GM19452 (cell line): ENCODE results near the gene NGFR.

ENCODE experiments used
- ATAC-seq: cut with Tn5 transposase; IDR thresholded peaks from one replicate; pipeline ENCODE4 v1.9.1; 2021; ENCODE audit not compliant: unreplicated experiment

The NGFR gene

GRCh38 chr17:49469831-49470810 lies 25.0 kb upstream of the NGFR start:
- ATAC-seq, result no peak

- no peak for ATAC-seq
Observed at GRCh38 chr17:49471089-49471683, 23.9 kb upstream of the NGFR start.

DNA sequence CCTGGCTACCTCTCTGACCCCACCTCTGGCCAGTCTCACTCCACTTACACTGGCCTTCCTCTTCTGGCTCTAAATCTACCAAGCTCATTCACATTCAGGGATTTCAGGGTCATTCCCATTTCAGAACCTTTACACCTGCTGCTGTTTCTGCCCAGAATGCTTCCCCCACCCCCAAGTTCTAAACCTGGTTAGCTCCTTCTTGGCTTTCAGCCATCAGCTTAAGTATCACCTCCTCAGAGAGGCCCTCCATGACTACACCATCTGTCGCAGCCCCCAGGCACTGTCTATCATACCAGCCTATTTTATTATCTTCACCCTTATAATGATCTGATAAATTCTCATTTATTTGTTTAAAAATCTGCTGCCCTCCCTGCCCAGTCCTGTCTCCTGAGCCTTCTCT lies 23.3 kb upstream of the NGFR start:
- ATAC-seq, result no peak

GRCh38 chr17:49472527-49472926 lies 22.6 kb upstream of the NGFR start:
- ATAC-seq, result no peak

GRCh38 chr17:49473900-49474751 lies 21.0 kb upstream of the NGFR start:
- ATAC-seq, result no peak

DNA sequence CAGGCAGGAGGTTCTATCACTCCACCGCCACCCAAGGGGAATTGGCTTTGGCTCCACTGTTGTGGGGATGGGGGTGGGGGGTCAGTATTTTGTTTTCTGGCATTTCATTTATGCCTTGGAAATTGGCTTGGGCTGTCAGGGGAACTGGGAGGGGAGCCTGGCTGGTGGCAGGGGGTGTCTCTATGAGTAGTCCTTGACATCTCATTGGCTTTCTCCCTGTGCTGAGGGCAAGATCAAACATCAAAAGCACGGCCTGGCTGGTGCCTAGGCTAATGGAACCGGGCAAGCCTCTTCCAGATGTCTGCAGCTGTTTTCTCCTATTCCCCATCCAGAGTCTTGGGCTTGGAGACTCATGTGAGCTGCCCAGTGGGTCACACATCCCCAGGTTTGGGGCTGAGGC lies 17.4 kb upstream of the NGFR start:
- ATAC-seq, result no peak

GRCh38 chr17:49480836-49481615 lies 14.1 kb upstream of the NGFR start:
- no peak for ATAC-seq

GRCh38 chr17:49482144-49482817 lies 12.8 kb upstream of the NGFR start:
- ATAC-seq, result no peak

GRCh38 chr17:49483599-49484509 lies 11.2 kb upstream of the NGFR start:
- ATAC-seq, result no peak

DNA sequence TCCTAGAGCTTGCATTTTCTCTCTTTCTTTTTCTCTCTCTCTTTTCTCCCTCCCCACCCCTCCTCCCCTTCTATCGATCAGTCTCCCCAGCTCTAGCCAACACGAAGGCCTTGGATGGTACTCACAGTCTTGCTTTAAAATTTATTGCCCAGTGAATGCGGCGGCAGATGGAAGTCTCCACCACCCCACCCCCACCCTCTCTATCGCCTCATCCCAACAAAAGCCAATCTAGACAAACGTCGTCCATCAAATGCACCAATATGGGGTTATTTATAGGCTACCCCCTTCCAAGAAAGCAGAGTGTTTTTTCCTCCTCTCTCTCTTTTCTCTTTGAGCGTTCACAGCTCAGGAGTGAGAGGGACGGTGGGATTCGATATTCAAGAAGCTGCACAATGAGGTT lies 10.5 kb upstream of the NGFR start:
- no peak for ATAC-seq

GRCh38 chr17:49486012-49486641 lies 9.0 kb upstream of the NGFR start:
- ATAC-seq, result no peak

DNA sequence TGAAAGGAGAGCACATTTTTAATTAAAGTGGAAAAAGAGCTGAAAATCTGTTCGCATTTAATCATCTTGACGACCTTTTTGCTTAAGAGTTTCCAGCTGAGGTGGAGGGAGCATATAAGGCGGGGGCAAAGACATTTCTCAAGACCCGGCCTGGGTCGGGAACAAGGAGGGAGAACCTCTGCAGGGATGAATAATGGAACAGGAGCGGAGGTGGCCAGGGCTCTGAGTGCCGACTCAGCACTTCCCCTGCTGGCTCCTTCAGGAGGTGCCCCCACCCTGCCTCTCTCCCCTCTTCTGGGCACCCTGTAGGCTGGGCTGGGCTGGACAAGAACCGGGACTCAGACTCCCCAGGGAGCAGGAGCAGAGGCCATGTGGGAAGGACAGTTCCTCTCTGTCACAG lies 7.9 kb upstream of the NGFR start:
- ATAC-seq, result no peak

GRCh38 chr17:49488612-49489011 lies 6.5 kb upstream of the NGFR start:
- no peak for ATAC-seq

DNA sequence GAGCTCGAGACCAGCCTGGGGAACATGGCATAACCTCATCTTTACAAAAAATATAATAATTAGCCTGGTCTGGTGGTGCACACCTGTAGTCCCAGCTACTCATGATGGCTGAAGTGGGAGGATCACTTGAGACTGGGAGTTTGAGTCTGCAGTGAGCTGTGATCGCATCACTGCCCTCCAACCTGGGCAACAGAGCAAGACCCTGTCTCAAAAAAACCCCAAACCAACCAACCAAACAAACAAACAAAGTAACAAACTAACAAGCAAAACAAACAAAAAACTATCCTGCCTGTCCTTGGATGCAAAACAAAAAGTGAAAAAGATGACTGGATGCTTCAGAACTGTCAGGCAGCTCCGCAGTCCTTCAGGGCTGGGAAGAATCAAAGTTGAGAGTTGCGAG lies 5.7 kb upstream of the NGFR start:
- ATAC-seq, result no peak

- no peak for ATAC-seq
Observed at GRCh38 chr17:49490276-49490675, 4.8 kb upstream of the NGFR start.

GRCh38 chr17:49491192-49491769 lies 3.8 kb upstream of the NGFR start:
- no peak for ATAC-seq

DNA sequence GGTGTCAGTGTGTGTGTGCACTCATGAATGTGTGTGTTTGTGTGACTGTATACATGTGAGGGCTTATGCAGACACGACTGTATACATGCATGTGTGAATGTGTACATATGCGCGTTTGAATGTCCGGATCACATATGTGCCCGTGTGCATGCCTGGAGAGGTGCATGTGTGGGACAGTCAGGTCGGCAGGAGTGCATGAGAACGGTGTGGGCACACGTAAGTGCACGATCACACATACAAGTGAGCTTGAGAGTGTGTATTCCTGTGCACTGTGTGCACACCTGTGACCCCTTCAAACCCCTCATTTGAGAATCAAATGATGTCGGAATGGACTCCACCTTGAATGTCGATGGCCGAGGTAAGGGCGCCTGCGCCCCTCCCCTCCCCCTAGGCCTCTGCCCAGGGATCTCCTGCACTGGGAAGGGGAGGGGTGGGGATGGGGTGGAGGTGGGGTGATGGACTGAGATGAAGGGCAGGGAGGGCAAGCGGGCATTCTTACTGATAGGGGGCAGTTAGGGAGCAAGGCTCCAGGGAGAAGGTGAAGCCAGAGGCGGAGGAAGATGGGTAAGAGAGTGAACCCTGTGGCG lies 601 bp upstream of the NGFR start:
- ATAC-seq, result no peak

DNA sequence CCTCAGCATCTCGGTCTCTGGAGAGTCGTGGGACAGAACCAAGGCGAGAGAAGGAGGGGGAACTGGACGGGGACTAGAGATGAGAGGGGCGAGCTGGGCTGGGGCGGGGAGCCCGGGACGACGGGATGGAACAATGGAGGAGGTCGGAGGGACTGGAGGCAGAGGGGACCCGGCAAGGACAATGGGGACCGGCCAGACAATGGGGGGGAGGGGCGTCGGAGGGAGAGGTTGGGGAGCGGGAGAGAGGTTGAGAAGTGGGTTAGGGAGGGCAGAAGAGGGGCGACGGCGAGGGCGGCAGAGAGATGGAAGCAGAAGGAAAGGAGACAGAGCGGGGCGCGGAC lies 719 bp downstream of the NGFR start:
- no peak for ATAC-seq
